ENCODE data around the gene ZRANB1.

The ZRANB1 gene

DNA sequence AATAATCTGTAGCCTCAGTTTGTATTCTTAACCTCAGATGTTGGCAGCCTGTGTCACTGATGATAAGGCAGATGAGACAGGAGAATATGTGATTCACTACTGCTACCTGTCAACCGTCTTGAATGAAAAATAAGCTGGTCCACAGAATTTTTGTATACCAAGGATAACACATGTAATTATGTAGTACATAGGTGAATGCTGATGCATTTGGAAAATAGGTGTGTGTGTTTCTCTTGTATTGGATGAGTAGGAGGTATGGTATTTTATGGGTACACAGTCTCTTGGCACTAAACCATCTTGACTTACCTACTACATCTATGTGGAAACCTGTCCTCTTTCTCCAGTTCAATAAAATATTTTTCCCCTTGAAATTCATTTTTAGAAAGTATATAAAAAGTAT is 20.7 kb upstream of the ZRANB1 start:
- no peak for DNase-seq (ENCODE audit: low spot score)

- DNase-seq (ENCODE audit: low spot score), result no peak
Observed at GRCh38 chr10:124923684-124924083, 18.2 kb upstream of the ZRANB1 start.

- DNase-seq (ENCODE audit: low spot score), result no peak
Observed at GRCh38 chr10:124926548-124926947, 15.4 kb upstream of the ZRANB1 start.

- no peak for DNase-seq (ENCODE audit: low spot score)
Observed at GRCh38 chr10:124928087-124928486, 13.8 kb upstream of the ZRANB1 start.

DNA sequence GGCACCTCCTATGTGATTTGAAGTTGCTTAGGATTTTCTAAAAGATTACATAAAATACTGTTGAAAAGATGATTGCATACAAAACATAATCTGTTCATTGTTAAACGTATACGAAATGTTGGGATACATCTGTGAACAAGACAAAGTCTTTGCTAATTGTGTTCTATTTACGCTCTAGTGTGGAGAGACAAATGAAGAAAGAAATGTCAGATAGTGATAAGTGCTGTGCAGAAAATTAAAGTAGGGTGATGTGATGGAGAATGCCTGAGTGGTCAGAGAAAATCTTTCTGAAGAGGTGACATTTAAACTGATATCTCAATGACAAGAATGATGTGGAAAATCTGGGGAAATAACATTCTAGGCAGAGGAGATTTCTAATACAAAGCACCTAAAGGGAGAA is 13.4 kb upstream of the ZRANB1 start:
- DNase-seq (ENCODE audit: low spot score), result no peak

GRCh38 chr10:124935946-124936345 is 6.0 kb upstream of the ZRANB1 start:
- DNase-seq (ENCODE audit: low spot score), result no peak

DNA sequence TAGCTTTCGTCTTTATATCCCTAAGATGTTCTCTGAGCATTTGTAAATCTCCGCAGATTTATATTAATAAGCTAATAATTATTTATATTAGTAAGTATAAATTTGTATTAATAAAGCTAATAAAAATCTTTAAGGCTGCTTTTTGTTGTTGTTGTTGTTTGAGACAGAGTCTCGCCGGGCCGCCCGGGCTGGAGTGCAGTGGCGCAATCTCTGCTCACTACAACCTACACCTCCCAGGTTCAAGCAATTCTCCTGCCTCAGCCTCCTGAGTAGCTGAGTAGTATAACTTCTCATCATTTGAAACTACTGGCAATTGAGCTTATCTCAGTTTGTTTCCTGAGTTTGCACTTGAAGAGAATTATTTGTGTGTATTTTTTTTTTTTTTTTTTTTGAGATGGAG is 5.1 kb upstream of the ZRANB1 start:
- DNase-seq (ENCODE audit: low spot score), result no peak

DNA sequence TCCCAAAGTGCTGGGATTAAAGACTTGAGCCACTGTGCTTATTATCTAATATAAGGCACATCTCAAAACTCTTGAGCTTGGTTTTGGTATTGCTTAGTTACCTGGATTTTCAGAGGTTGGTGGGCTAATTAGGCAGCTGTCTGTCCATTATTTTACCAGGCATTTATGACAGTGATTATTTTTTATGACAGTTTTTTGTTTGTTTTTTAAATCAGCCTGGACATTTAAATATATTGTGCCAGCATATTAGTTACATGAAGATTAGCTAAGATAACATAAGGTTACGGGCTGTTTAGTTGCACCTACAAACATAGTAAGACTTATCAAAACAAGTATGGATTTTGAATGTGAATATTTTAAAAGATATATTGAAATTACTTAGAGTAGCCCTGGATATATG is 2.6 kb upstream of the ZRANB1 start:
- DNase-seq (ENCODE audit: low spot score), result no peak

GRCh38 chr10:124942317-124943169 is 620 bp downstream of the ZRANB1 start:
- DNase-seq (ENCODE audit: low spot score), result no peak

GRCh38 chr10:124943301-124944092 is 1.6 kb downstream of the ZRANB1 start:
- DNase-seq (ENCODE audit: low spot score), result no peak

DNA sequence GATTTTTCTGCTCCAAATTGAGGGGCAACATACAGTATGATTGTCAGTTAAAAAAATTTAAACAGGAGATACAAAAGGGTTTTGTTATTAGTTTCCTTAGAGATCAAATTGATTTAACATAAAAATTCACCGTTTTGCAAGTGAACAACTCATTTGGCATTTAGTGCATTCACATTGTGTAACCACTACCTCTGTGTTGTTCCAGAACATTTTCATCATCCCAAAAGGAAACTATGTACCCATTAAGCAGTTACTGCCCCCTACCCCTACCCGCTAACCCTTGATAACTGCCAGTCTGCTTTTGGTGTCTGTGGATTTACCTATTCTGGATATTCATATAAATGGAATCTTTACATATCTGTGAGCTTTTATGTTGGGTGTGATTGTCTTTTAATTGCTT is 3.1 kb downstream of the ZRANB1 start:
- no peak for DNase-seq (ENCODE audit: low spot score)

DNA sequence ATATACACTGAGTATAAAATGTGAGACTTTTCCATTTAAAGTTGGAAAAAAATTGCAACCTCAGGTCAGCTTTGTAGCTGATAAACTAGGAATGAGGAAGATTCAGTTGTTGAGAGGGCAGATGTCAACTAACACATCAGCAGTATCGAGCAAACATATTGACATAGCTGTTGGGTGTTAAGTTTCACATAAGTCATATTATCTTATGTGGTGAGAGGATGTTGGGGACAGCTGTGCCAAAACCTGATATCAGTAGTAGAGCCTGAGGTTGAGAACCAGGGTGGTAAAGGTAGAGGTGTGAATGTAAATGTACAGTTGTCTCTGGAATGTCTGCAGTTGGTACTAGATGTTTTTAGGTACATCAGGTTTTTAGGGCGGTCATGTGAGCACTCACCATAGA is 5.0 kb downstream of the ZRANB1 start:
- DNase-seq (ENCODE audit: low spot score), result no peak

GRCh38 chr10:124949543-124949942 is 7.6 kb downstream of the ZRANB1 start:
- DNase-seq (ENCODE audit: low spot score), result no peak

GRCh38 chr10:124952123-124952522 is 10.2 kb downstream of the ZRANB1 start:
- DNase-seq (ENCODE audit: low spot score), result no peak

- no peak for DNase-seq (ENCODE audit: low spot score)
Observed at GRCh38 chr10:124953421-124953820, 11.5 kb downstream of the ZRANB1 start.

DNA sequence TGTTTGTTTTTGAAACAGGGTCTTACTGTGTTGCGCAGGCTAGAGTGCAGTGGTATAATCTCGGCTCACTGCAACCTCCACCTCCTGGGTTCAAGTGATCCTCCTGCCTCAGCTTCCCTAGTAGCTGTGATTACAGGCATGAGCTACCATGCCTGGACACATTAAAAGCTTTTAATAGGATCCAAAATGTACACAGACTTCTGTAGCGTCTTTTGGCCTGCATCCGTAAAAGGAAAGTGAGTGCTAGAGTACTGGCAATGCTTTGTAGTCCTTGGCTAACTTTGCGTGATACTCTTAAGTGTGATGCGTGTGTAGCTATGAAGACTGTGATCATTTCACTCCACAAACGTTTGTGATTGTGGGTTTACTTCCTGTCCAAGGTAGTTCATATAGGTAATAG is 13.3 kb downstream of the ZRANB1 start:
- DNase-seq (ENCODE audit: low spot score), result no peak

- no peak for DNase-seq (ENCODE audit: low spot score)
Observed at GRCh38 chr10:124955868-124956267, 13.9 kb downstream of the ZRANB1 start.

- no peak for DNase-seq (ENCODE audit: low spot score)
Observed at GRCh38 chr10:124956764-124957163, 14.8 kb downstream of the ZRANB1 start.

- DNase-seq (ENCODE audit: low spot score), result no peak
Observed at GRCh38 chr10:124957404-124957947, 15.6 kb downstream of the ZRANB1 start.

GRCh38 chr10:124959564-124959963 is 17.6 kb downstream of the ZRANB1 start:
- DNase-seq (ENCODE audit: low spot score), result no peak

GRCh38 chr10:124961248-124961570 is 19.3 kb downstream of the ZRANB1 start:
- DNase-seq (ENCODE audit: low spot score), result no peak

- DNase-seq (ENCODE audit: low spot score), result no peak
Observed at GRCh38 chr10:124962421-124962820, 20.5 kb downstream of the ZRANB1 start.

Measured in CD4-positive, alpha-beta T cell treated with Interleukin-6 at 100 ng/mL for 8 hours (primary cell).